Activated CD8-positive, alpha-beta memory T cell treated with anti-CD3 and anti-CD28 coated beads, Interleukin-2, amount 50 U/mL, for 1 hour (primary cell): Measurements from ENCODE around the gene MYO18B.

Source experiments
- DNase-seq: peaks from one replicate; pipeline ENCODE4 v3.0.0-alpha.2; 2020; ENCODE audit errors: extremely low read depth

Gene MYO18B

GRCh38 chr22:25711491-25711890 is 30.5 kb upstream of the MYO18B start:
- DNase-seq: no peak

GRCh38 chr22:25712661-25713400 is 29.2 kb upstream of the MYO18B start:
- no peak for DNase-seq

GRCh38 chr22:25714070-25714469 is 27.9 kb upstream of the MYO18B start:
- no peak for DNase-seq

GRCh38 chr22:25714739-25715138 is 27.2 kb upstream of the MYO18B start:
- no peak for DNase-seq

GRCh38 chr22:25716637-25717036 is 25.4 kb upstream of the MYO18B start:
- DNase-seq: no peak

GRCh38 chr22:25718135-25718840 is 23.7 kb upstream of the MYO18B start:
- DNase-seq: no peak

GRCh38 chr22:25722223-25722622 is 19.8 kb upstream of the MYO18B start:
- DNase-seq: no peak

- DNase-seq: no peak
Measured at GRCh38 chr22:25722626-25723025, 19.4 kb upstream of the MYO18B start.

- DNase-seq: no peak
Measured at GRCh38 chr22:25726241-25726640, 15.7 kb upstream of the MYO18B start.

- no peak for DNase-seq
Measured at GRCh38 chr22:25728071-25728470, 13.9 kb upstream of the MYO18B start.

GRCh38 chr22:25729016-25729995 is 12.7 kb upstream of the MYO18B start:
- DNase-seq: no peak

- no peak for DNase-seq
Measured at GRCh38 chr22:25735650-25736049, 6.3 kb upstream of the MYO18B start.

GRCh38 chr22:25736378-25737011 is 5.5 kb upstream of the MYO18B start:
- DNase-seq: no peak

GRCh38 chr22:25739659-25740344 is 2.2 kb upstream of the MYO18B start:
- no peak for DNase-seq

- DNase-seq: no peak
Measured at GRCh38 chr22:25742918-25743708, 1.1 kb downstream of the MYO18B start.

GRCh38 chr22:25744694-25745093 is 2.7 kb downstream of the MYO18B start:
- DNase-seq: no peak

- DNase-seq: no peak
Measured at GRCh38 chr22:25745341-25746011, 3.5 kb downstream of the MYO18B start.

- DNase-seq: no peak
Measured at GRCh38 chr22:25746012-25746373, 4.0 kb downstream of the MYO18B start.

- DNase-seq: no peak
Measured at GRCh38 chr22:25747245-25747944, 5.4 kb downstream of the MYO18B start.
